ENCODE measurements around the gene SARDH.

DNA sequence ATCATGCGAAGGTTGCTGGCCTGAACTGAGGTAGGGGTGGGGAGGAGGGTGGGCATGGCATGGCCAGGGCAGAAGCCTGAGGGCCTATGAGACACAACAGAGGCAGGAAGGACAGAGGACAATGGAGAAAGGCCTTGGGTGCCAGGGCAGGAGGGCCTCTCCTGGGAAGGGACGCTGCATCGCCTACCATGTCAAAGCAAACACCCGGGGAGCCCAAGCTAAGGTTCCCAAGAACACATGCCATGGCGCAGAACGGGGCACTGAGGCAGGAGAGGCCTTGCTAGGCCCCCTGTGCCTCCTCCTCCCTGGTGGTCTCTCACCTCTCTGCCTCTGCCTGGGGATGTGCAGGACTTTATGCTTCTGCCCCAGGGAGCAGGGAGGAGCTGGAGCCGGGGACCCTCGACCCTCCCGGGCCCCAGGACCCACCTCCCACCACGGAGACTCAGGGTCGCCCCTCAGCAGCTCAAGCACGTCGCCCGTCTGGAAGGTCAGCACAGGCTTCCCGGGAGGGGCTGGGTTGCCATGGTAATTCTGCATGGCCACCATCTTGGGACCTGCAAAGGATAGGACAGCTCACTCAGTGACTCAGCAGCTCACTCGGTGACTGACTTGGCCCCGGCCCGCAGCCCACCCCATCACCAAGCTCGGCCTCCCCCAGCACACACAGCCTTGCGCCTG lies 40.3 kb upstream of the SARDH start:
- TF ChIP-seq, protein P1, sequence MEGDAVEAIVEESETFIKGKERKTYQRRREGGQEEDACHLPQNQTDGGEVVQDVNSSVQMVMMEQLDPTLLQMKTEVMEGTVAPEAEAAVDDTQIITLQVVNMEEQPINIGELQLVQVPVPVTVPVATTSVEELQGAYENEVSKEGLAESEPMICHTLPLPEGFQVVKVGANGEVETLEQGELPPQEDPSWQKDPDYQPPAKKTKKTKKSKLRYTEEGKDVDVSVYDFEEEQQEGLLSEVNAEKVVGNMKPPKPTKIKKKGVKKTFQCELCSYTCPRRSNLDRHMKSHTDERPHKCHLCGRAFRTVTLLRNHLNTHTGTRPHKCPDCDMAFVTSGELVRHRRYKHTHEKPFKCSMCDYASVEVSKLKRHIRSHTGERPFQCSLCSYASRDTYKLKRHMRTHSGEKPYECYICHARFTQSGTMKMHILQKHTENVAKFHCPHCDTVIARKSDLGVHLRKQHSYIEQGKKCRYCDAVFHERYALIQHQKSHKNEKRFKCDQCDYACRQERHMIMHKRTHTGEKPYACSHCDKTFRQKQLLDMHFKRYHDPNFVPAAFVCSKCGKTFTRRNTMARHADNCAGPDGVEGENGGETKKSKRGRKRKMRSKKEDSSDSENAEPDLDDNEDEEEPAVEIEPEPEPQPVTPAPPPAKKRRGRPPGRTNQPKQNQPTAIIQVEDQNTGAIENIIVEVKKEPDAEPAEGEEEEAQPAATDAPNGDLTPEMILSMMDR (IDR thresholded peaks at IDR 0.05) = no peak
- no peak for TF ChIP-seq EZH2 (IDR thresholded peaks at IDR 0.05; ENCODE audit: borderline replicate concordance, insufficient read depth, low read depth, low read length, poor library complexity, severe bottlenecking)
